Gastroesophageal sphincter (tissue), 4 donors: Measurements from ENCODE around the gene CNNM3. TPM values are rescaled to one million over a fixed set of nuclear protein-coding genes. Genes with fewer than 3 reads are reported as not detected.

ENCODE experiments used
- ATAC-seq: fragments of 150-250 bp; one replicate; pipeline ENCODE4 v1.9.1; 2016; ENCODE audit warnings: mild to moderate bottlenecking, moderate library complexity
- H3K27ac ChIP-seq, 4 donors: fragments of 200-600 bp; sonication (generic) in 3 of 4; 1 replicate in 3 of 4; 2 replicates in 1 of 4; pipeline ENCODE4 v1.5.1; 2016 to 2019
- H3K27me3 ChIP-seq: fragments of 200-600 bp; sonication (generic); one replicate; pipeline ENCODE4 v1.5.1; 2019
- H3K36me3 ChIP-seq, 2 donors: fragments of 200-600 bp; sonication (generic); one replicate each; pipeline ENCODE4 v1.5.1; 2019; ENCODE audit warnings: control low read depth in 1 of 2
- H3K4me1 ChIP-seq, 3 donors: fragments of 200-600 bp; sonication (generic); 1 replicate in 2 of 3; 2 replicates in 1 of 3; pipeline ENCODE4 v1.5.1; 2016 to 2019; ENCODE audit warnings: control low read depth in 2 of 3
- H3K4me3 ChIP-seq, 2 donors: fragments of 200-600 bp; sonication (generic); one replicate each; pipeline ENCODE4 v1.5.1; 2019; ENCODE audit warnings: mild to moderate bottlenecking in 1 of 2, moderate library complexity in 1 of 2
- H3K9me3 ChIP-seq, 3 donors: fragments of 200-600 bp; sonication (generic); one replicate each; pipeline ENCODE4 v1.5.1; 2017 to 2019; ENCODE audit warnings: control low read depth in 2 of 3
- CTCF ChIP-seq, 4 experiments: fragments of 200-600 bp in 2 of 4; fragments of 450-650 bp in 2 of 4; sonication (generic) in 1 of 4; IDR thresholded peaks; one replicate each; pipeline ENCODE4 v1.5.1; 2017 to 2019; ENCODE audit warnings: antibody characterized with exemption in 4 of 4, mild to moderate bottlenecking in 2 of 4, moderate library complexity in 2 of 4
- EP300 ChIP-seq: sonication (generic); formaldehyde crosslinking; IDR thresholded peaks from one replicate; pipeline ENCODE4 v1.6.1; 2017; ENCODE audit warnings: antibody characterized with exemption, mild to moderate bottlenecking
- POLR2A ChIP-seq, 2 donors: fragments of 450-650 bp; IDR thresholded peaks; one replicate each; pipeline ENCODE4 v1.6.1; 2017; ENCODE audit warnings: antibody characterized with exemption in 2 of 2, mild to moderate bottlenecking in 2 of 2, moderate library complexity in 1 of 2
- POLR2AphosphoS5 ChIP-seq: sonication (generic); formaldehyde crosslinking; IDR thresholded peaks from one replicate; pipeline ENCODE4 v1.6.1; 2017; ENCODE audit warnings: antibody characterized with exemption
- WGBS, 2 donors: methylation state at CpG; one replicate each; pipeline ENCODE4 v1.1.5; 2018; ENCODE audit warnings: low coverage in 1 of 2; 5-methylcytosine and 5-hydroxymethylcytosine counted together
- total RNA-seq, 4 donors: library from RNA; depleted of rRNA; stranded (reverse); fragments of >200 nt; gene quantifications; one replicate each; pipeline ENCODE4 v1.1.0, GENCODE V29; 2016

CNNM3 gene
- total RNA-seq, 4 donors from 2014 or later = 10.4 to 21.6 (median 18.9) TPM

- Histone ChIP-seq H3K27me3 (no peaks in the 10 kb centered on the region), H3K9me3 (no peaks in the 10 kb centered on the region), H3K4me3 (peak overlapping the region in 1 of 2 donors; percentile 99), H3K36me3 (peaks cover 0 to 55% of the 10 kb centered on the region in 2 donors), H3K4me1 (peaks cover 0 to 74% (median 24%) of the 10 kb centered on the region in 3 donors), H3K27ac (peak overlapping the region; percentile 96 to 100 (median 100))
- TF ChIP-seq CTCF (IDR thresholded peaks at IDR 0.05) (no peak), POLR2A (IDR thresholded peaks at IDR 0.05) (no peak), EP300 (no peak), POLR2AphosphoS5 (no peak)
- 26 to 41% methylated on average over 5 of the region's 22 CpGs for WGBS, 2 donors
- no peak for ATAC-seq
These were observed 51.1 kb downstream of the CNNM3 start for GRCh38 chr2:96866986-96867755.

GRCh38 chr2:96867756-96868554 is 51.9 kb downstream of the CNNM3 start:
- peak overlapping the region; percentile 74 to 99 for H3K4me3 ChIP-seq
- ATAC-seq = no peak
- H3K36me3 ChIP-seq = peaks cover 0 to 48% of the 10 kb centered on the region in 2 donors
- 0 to 40% methylated on average over 1 of the region's 27 CpGs for WGBS, 2 donors
- TF ChIP-seq EP300 = no peak
- TF ChIP-seq CTCF (IDR thresholded peaks at IDR 0.05) = no peak
- no peak for TF ChIP-seq POLR2AphosphoS5
- no peak for TF ChIP-seq POLR2A (IDR thresholded peaks at IDR 0.05)
- H3K27ac ChIP-seq = peak overlapping the region; percentile 96 to 100 (median 100)
- H3K9me3 ChIP-seq = no peaks in the 10 kb centered on the region
- no peaks in the 10 kb centered on the region for H3K27me3 ChIP-seq
- peaks cover 0 to 73% (median 25%) of the 10 kb centered on the region in 3 donors for H3K4me1 ChIP-seq

- Histone ChIP-seq H3K27me3 (no peaks in the 10 kb centered on the region), H3K4me3 (peak overlapping the region; percentile 74 to 99), H3K9me3 (no peaks in the 10 kb centered on the region), H3K27ac (peak overlapping the region; percentile 96 to 100 (median 100)), H3K36me3 (peaks cover 0 to 40% of the 10 kb centered on the region in 2 donors), H3K4me1 (peaks cover 0 to 73% (median 30%) of the 10 kb centered on the region in 3 donors)
- TF ChIP-seq POLR2A (IDR thresholded peaks at IDR 0.05) = peak; percentile 43 to 45
- TF ChIP-seq EP300 = no peak
- peak; percentile 87 for TF ChIP-seq POLR2AphosphoS5
- peak in 3 of 4 experiments; percentile 61 to 79 (median 73) for TF ChIP-seq CTCF (IDR thresholded peaks at IDR 0.05)
- WGBS, 2 donors = no CpG with 5 or more reads among the region's 76 CpGs
- peak; percentile 81 for ATAC-seq
These were observed 52.6 kb downstream of the CNNM3 start for GRCh38 chr2:96868555-96869280.

GRCh38 chr2:96869281-96869821 is 53.3 kb downstream of the CNNM3 start:
- no CpG with 5 or more reads among the region's 64 CpGs for WGBS, 2 donors
- TF ChIP-seq EP300 (no peak), CTCF (IDR thresholded peaks at IDR 0.05) (peak in 1 of 4 experiments; percentile 29), POLR2AphosphoS5 (peak; percentile 68), POLR2A (IDR thresholded peaks at IDR 0.05) (peak; percentile 5 to 18)
- Histone ChIP-seq H3K4me3 (peak overlapping the region; percentile 74 to 99), H3K9me3 (no peaks in the 10 kb centered on the region), H3K36me3 (peaks cover 0 to 34% of the 10 kb centered on the region in 2 donors), H3K4me1 (peaks cover 0 to 73% (median 34%) of the 10 kb centered on the region in 3 donors), H3K27ac (peak overlapping the region; percentile 96 to 100 (median 100)), H3K27me3 (no peaks in the 10 kb centered on the region)
- ATAC-seq = peak; percentile 78
